Measurements from ENCODE around the gene PRPSAP1. TPM values are rescaled to one million over a fixed set of nuclear protein-coding genes. Genes with fewer than 3 reads are reported as not detected.

PRPSAP1 gene
- polyA plus RNA-seq, 4 donors: 71.4 to 87.1 (median 82.8) TPM

Other genes with a start within 250 kb of the PRPSAP1 start
- 10 to 100 TPM; 18.7 to 31.7 (median 19.4) TPM for gene FOXJ1, start 212.7 kb downstream of the PRPSAP1 start, polyA plus RNA-seq (ENCODE audit: insufficient read length in 4 of 4)
- 10 to 100 TPM; 25.0 to 27.1 (median 26.6) TPM for gene RNF157, start 113.4 kb downstream of the PRPSAP1 start, polyA plus RNA-seq (ENCODE audit: insufficient read length in 4 of 4)
- gene UBALD2, start 88.6 kb downstream of the PRPSAP1 start, polyA plus RNA-seq (ENCODE audit: insufficient read length in 4 of 4): 10 to 100 TPM; 34.9 to 45.4 (median 41.1) TPM
- 1 to 10 TPM; 5.1 to 6.5 (median 5.7) TPM for gene QRICH2, start 45.6 kb downstream of the PRPSAP1 start, polyA plus RNA-seq (ENCODE audit: insufficient read length in 4 of 4)
- 1 to 10 TPM; 1.8 to 4.6 (median 2.7) TPM for gene SPHK1, start 30.7 kb upstream of the PRPSAP1 start, polyA plus RNA-seq (ENCODE audit: insufficient read length in 4 of 4)
- 10 to 100 TPM; 22.6 to 29.1 (median 23.7) TPM for gene UBE2O, start 99.2 kb upstream of the PRPSAP1 start, polyA plus RNA-seq (ENCODE audit: insufficient read length in 4 of 4)
- gene AANAT, start 113.7 kb upstream of the PRPSAP1 start, polyA plus RNA-seq (ENCODE audit: insufficient read length in 4 of 4): under 1 TPM in 2 of 4 donors, not detected in 2; 0.17 to 0.40 TPM
- 1 to 10 TPM; 5.8 to 9.5 (median 6.8) TPM for gene RHBDF2, start 147.5 kb upstream of the PRPSAP1 start, polyA plus RNA-seq (ENCODE audit: insufficient read length in 4 of 4)
- 10 to 100 TPM; 15.1 to 17.4 (median 15.4) TPM for gene CYGB, start 183.8 kb upstream of the PRPSAP1 start, polyA plus RNA-seq (ENCODE audit: insufficient read length in 4 of 4)
- gene PRCD, start 186.1 kb upstream of the PRPSAP1 start, polyA plus RNA-seq (ENCODE audit: insufficient read length in 4 of 4): 1 to 10 TPM; 2.7 to 4.0 (median 3.4) TPM
- gene ST6GALNAC2, start 231.9 kb upstream of the PRPSAP1 start, polyA plus RNA-seq (ENCODE audit: insufficient read length in 4 of 4): 10 to 100 TPM; 11.4 to 14.8 (median 12.3) TPM